HG03521 (cell line): ENCODE measurements around the gene NCR2.
"Not testable (repeated sequence)": the region's sequence is repeated elsewhere in the genome, so short reads cannot be mapped to it uniquely, and the experiment has no call there.

Experiments
- ATAC-seq: cut with Tn5 transposase; IDR thresholded peaks from one replicate; pipeline ENCODE4 v1.9.1; 2021; ENCODE audit warnings: mild to moderate bottlenecking, moderate library complexity; ENCODE audit not compliant: unreplicated experiment

NCR2 gene

GRCh38 chr6:41335296-41335695 lies at the start of gene NCR2:
Gene NCR2 (plus strand): TSS chr6:41335608. CDS start chr6:41335877, 269 bp downstream.
- ATAC-seq = no peak

GRCh38 chr6:41286544-41287346 lies 48.7 kb upstream of the NCR2 start, which contains the start of gene TREM1:
Gene TREM1 (minus strand): TSS chr6:41286682. CDS start chr6:41286655, 27 bp downstream.
- ATAC-seq = no peak

- ATAC-seq = no peak
These were observed 47.2 kb upstream of the NCR2 start for GRCh38 chr6:41288030-41288753.

- no peak for ATAC-seq
These were observed 46.7 kb upstream of the NCR2 start for GRCh38 chr6:41288754-41289129.

GRCh38 chr6:41289815-41290214 lies 45.6 kb upstream of the NCR2 start:
- no peak for ATAC-seq

GRCh38 chr6:41291717-41292116 lies 43.7 kb upstream of the NCR2 start:
- no peak for ATAC-seq

- no peak for ATAC-seq
These were observed 41.1 kb upstream of the NCR2 start for GRCh38 chr6:41294214-41294872.

- not testable (repeated sequence) for ATAC-seq
These were observed 38.2 kb upstream of the NCR2 start for GRCh38 chr6:41297248-41297647.

GRCh38 chr6:41298785-41299502 lies 36.5 kb upstream of the NCR2 start:
- ATAC-seq = no peak

GRCh38 chr6:41302638-41303037 lies 32.8 kb upstream of the NCR2 start:
- ATAC-seq = no peak

- no peak for ATAC-seq
These were observed 29.1 kb upstream of the NCR2 start for GRCh38 chr6:41306187-41306854.

- no peak for ATAC-seq
These were observed 20.2 kb upstream of the NCR2 start for GRCh38 chr6:41315203-41315602.

- ATAC-seq = no peak
These were observed 19.3 kb upstream of the NCR2 start for GRCh38 chr6:41315943-41316620.

- ATAC-seq = no peak
These were observed 17.2 kb upstream of the NCR2 start for GRCh38 chr6:41318261-41318653.

- peak; percentile 89 for ATAC-seq
These were observed 16.5 kb upstream of the NCR2 start for GRCh38 chr6:41318654-41319565.

- ATAC-seq = no peak
These were observed 14.2 kb upstream of the NCR2 start for GRCh38 chr6:41321183-41321582.

GRCh38 chr6:41325446-41326066 lies 9.9 kb upstream of the NCR2 start:
- no peak for ATAC-seq

GRCh38 chr6:41326092-41326491 lies 9.3 kb upstream of the NCR2 start:
- no peak for ATAC-seq
